ENCODE results near the gene HEATR1. TPM values are rescaled to one million over a fixed set of nuclear protein-coding genes. Genes with fewer than 3 reads are reported as not detected.

The HEATR1 gene
- total RNA-seq, 4 donors from 2014 or later, result 9.4 to 15.7 (median 13.2) TPM

GRCh38 chr1:236524142-236524894 lies 80.0 kb downstream of the HEATR1 start:
- TF ChIP-seq POLR2AphosphoS5 (IDR thresholded peaks at IDR 0.05) (peak; percentile 79 to 85 (median 85)), CTCF (IDR thresholded peaks at IDR 0.05) (no peak), EP300 (IDR thresholded peaks at IDR 0.05; ENCODE audit: low read depth) (no peak), POLR2A (IDR thresholded peaks at IDR 0.05) (peak; percentile 68)
- Histone ChIP-seq H3K4me3 (peak overlapping the region; percentile 38 to 91 (median 76)), H3K36me3 (peaks cover 0 to 8% (median 2%) of the 10 kb centered on the region in 4 donors), H3K27me3 (no peaks in the 10 kb centered on the region), H3K4me1 (peaks cover 0 to 15% (median 6%) of the 10 kb centered on the region in 4 donors), H3K27ac (peak overlapping the region; percentile 90 to 95 (median 94)), H3K9me3 (no peaks in the 10 kb centered on the region)
- intact Hi-C loops (cut with DNase I; ENCODE audit: low total_unique reads), result no loop called here
- peak; percentile 57 for DNase-seq
- in situ Hi-C loops (cut with MboI; ENCODE audit: low pct_ligation_motif_present in 1 of 4, low pct_unique_long_range_greater_than_20kb in 1 of 4, low sequenced_read_pairs in 3 of 4), result no loop called here
- WGBS, 2 donors (ENCODE audit: low coverage in 1 of 2), result 0 to 1% methylated on average over 4 to 17 of the region's 32 CpGs

- Histone ChIP-seq H3K27ac (peak within 1 kb of the TSS; percentile 90 to 95 (median 94)), H3K9me3 (no peaks in the 10 kb centered on the region), H3K4me3 (peak within 1 kb of the TSS; percentile 38 to 91 (median 76)), H3K4me1 (peaks cover 0 to 15% (median 6%) of the 10 kb centered on the region in 4 donors), H3K27me3 (no peaks in the 10 kb centered on the region), H3K36me3 (peaks cover 0 to 8% (median 2%) of the 10 kb centered on the region in 4 donors)
- peak; percentile 88 for DNase-seq
- TF ChIP-seq POLR2AphosphoS5 (IDR thresholded peaks at IDR 0.05) (peak; percentile 66 to 83 (median 72)), CTCF (IDR thresholded peaks at IDR 0.05) (no peak), POLR2A (IDR thresholded peaks at IDR 0.05) (peak; percentile 46)
- intact Hi-C loops (cut with DNase I; ENCODE audit: low total_unique reads), result no loop called here
- 2% methylated on average over 13 to 23 of the region's 35 CpGs for WGBS, 2 donors (ENCODE audit: low coverage in 1 of 2)
- in situ Hi-C loops (cut with MboI; ENCODE audit: low pct_ligation_motif_present in 1 of 4, low pct_unique_long_range_greater_than_20kb in 1 of 4, low sequenced_read_pairs in 3 of 4), result no loop called here
Measured at GRCh38 chr1:236523704-236524141, 80.6 kb downstream of the HEATR1 start, which contains the start of gene LGALS8. TSS of gene LGALS8 (plus strand) at chr1:236523982. CDS start at chr1:236526071, 2,089 bp downstream.

- Histone ChIP-seq H3K4me1 (peaks cover 0 to 15% (median 6%) of the 10 kb centered on the region in 4 donors), H3K9me3 (no peaks in the 10 kb centered on the region), H3K27me3 (no peaks in the 10 kb centered on the region), H3K4me3 (peak overlapping the region; percentile 38 to 91 (median 76)), H3K27ac (peak overlapping the region; percentile 90 to 95 (median 94)), H3K36me3 (peaks cover 0 to 8% (median 2%) of the 10 kb centered on the region in 4 donors)
- in situ Hi-C loops (cut with MboI; ENCODE audit: low pct_ligation_motif_present in 1 of 4, low pct_unique_long_range_greater_than_20kb in 1 of 4, low sequenced_read_pairs in 3 of 4), result no loop called here
- DNase-seq, result peak; percentile 50
- TF ChIP-seq CTCF (IDR thresholded peaks at IDR 0.05), result no peak
- TF ChIP-seq POLR2A (IDR thresholded peaks at IDR 0.05), result no peak
- no peak for TF ChIP-seq POLR2AphosphoS5 (IDR thresholded peaks at IDR 0.05)
- TF ChIP-seq EP300 (IDR thresholded peaks at IDR 0.05; ENCODE audit: low read depth), result no peak
- intact Hi-C loops (cut with DNase I; ENCODE audit: low total_unique reads), result no loop called here
- 33 to 35% methylated on average over 1 to 26 of the region's 26 CpGs for WGBS, 2 donors (ENCODE audit: low coverage in 1 of 2)
Measured at GRCh38 chr1:236522937-236523703, 81.2 kb downstream of the HEATR1 start.

GRCh38 chr1:236520445-236521005 lies 83.8 kb downstream of the HEATR1 start:
- no peak overlapping the region for H3K4me3 ChIP-seq
- no peaks in the 10 kb centered on the region for H3K9me3 ChIP-seq
- H3K4me1 ChIP-seq, result peaks cover 0 to 24% (median 10%) of the 10 kb centered on the region in 4 donors
- intact Hi-C loops (cut with DNase I; ENCODE audit: low total_unique reads) (no loop called here), in situ Hi-C loops (cut with MboI; ENCODE audit: low pct_ligation_motif_present in 1 of 4, low pct_unique_long_range_greater_than_20kb in 1 of 4, low sequenced_read_pairs in 3 of 4) (no loop called here)
- 75 to 88% methylated on average over 3 to 4 of the region's 4 CpGs for WGBS, 2 donors (ENCODE audit: low coverage in 1 of 2)
- no peak for DNase-seq
- H3K27ac ChIP-seq, result no peak overlapping the region
- no peaks in the 10 kb centered on the region for H3K27me3 ChIP-seq
- no peaks in the 10 kb centered on the region for H3K36me3 ChIP-seq
- no peak for TF ChIP-seq POLR2AphosphoS5 (IDR thresholded peaks at IDR 0.05)
- TF ChIP-seq POLR2A (IDR thresholded peaks at IDR 0.05), result no peak
- no peak for TF ChIP-seq CTCF (IDR thresholded peaks at IDR 0.05)
- no peak for TF ChIP-seq EP300 (IDR thresholded peaks at IDR 0.05; ENCODE audit: low read depth)

All from transverse colon (tissue), 4 donors.